GM12872 (cell line): Measurements from ENCODE around the gene SOHLH2.

Experiments used
- TF ChIP-seq, protein P1 (sequence below): IDR thresholded peaks from 3 replicates; pipeline ENCODE4 v1.5.1; 2011; ENCODE audit warnings: low read depth, mild to moderate bottlenecking, low read length, moderate library complexity; ENCODE audit not compliant: insufficient read depth

SOHLH2 gene

GRCh38 chr13:36131931-36132297 is 82.4 kb downstream of the SOHLH2 start:
- TF ChIP-seq, protein P1, sequence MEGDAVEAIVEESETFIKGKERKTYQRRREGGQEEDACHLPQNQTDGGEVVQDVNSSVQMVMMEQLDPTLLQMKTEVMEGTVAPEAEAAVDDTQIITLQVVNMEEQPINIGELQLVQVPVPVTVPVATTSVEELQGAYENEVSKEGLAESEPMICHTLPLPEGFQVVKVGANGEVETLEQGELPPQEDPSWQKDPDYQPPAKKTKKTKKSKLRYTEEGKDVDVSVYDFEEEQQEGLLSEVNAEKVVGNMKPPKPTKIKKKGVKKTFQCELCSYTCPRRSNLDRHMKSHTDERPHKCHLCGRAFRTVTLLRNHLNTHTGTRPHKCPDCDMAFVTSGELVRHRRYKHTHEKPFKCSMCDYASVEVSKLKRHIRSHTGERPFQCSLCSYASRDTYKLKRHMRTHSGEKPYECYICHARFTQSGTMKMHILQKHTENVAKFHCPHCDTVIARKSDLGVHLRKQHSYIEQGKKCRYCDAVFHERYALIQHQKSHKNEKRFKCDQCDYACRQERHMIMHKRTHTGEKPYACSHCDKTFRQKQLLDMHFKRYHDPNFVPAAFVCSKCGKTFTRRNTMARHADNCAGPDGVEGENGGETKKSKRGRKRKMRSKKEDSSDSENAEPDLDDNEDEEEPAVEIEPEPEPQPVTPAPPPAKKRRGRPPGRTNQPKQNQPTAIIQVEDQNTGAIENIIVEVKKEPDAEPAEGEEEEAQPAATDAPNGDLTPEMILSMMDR: no peak

DNA sequence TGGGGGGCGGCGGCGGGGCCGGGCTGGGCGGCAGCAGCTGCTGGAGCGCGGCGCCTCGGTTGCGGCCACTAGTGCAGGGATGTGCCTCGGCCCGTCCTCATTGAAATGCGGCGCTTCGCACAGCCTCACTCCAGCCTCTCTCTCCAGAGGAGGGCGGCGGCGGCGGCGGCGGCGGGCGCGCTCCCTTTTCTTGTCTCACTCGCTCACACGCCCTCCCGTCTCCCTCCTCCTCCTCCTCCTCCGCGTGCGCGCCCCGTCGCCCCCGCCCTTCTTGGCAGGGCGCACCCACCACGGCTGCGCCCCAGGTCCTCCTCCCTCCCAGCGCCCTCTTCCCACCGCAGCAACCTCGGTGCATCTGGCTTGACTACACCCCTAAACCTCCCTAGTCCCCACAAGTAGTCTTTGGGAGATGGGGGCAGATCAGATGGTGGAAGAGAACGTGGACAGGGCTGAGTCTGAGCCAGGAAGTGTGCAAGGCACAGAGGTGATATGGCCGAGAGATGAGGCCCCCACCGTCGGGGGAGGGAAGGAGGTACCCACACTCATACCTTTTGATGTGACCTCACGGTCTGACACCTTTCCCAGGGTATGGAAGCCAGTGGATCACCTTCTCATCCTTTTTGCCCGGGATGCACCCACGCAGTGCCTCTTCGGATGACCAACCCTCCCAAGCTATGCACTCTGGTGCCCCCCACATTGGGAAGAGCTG is 83.0 kb downstream of the SOHLH2 start, which contains the start of gene DCLK1:
TSS of gene DCLK1 (minus strand) at position 161 of the 709 bp plus-strand sequence.
- TF ChIP-seq, protein P1: no peak

DNA sequence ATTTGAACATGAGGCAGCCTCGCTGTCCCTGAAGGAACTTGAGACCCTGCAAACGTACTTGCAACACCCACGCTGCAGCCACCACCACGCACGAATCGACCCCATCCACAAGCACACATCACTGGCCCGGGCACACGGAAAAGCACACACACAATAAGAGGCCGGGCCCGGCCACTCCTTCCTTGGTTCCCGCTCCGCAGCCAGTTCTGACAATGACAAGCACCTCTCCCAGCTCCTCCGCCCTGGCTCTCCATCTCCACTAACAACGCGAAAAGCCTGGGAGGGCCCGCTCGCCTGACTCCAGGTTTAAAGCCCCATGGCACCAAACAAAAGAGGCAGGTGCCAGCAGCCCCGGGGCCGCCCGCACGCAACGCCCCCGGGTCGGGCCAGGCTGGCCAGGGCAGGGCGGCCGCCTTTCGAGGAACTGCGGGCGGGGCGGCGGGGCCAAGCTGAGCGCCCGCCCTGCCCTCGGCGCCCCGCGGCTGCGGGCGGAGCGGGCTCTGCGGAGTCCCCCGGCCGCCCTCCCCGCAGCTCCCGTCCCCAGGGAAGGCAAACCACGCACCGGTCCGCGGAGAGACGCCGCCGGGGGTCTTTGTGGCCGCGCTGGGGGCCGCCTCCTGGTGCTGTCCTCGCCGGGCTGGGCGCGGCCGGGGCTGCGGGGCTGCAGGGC is 83.7 kb downstream of the SOHLH2 start:
- TF ChIP-seq, protein P1: no peak

DNA sequence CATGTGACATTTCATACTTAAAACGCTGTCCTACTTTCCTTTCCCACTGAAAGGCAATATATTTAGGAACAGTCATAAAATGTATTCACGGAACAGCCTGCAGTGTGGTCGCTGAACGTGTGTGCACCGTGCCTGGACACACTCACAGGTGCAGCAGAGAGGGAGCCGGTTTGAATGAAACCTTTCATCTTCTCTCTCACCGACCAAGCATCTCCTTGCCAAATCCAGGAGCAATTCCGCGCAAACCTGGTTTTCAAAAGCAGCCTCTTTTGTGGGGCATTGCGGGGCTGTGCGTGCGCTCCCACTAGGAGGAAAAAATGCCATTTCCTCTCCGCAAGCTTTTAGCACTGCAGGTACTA is 84.2 kb downstream of the SOHLH2 start:
- TF ChIP-seq, protein P1: no peak

- TF ChIP-seq, protein P1: no peak
Observed at GRCh38 chr13:36129539-36129938, 84.8 kb downstream of the SOHLH2 start.

DNA sequence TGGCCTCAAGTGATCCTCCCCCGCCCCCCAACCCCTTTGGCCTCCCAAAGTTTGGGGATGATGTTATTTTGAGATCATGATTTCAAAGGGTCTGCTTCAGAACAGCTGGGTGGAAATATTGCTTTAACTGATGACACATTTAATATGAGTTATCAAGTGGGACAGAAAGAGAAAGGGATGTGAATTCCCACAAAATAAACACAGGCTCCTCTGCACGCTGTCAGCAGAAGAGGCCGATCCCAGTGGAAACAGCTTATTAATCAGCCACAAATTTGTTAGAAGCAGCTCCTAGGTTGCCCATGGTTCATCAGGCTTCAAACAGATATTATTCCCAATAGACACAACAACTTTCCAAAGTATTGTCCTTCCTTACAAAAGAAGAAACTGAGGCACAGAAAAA is 87.9 kb downstream of the SOHLH2 start:
- TF ChIP-seq, protein P1: no peak

- TF ChIP-seq, protein P1: no peak
Observed at GRCh38 chr13:36125841-36126240, 88.5 kb downstream of the SOHLH2 start.
